Measurements from ENCODE around the gene BHLHA15. TPM values are rescaled to one million over a fixed set of nuclear protein-coding genes. Genes with fewer than 3 reads are reported as not detected.

Gene BHLHA15
- total and polyA plus RNA-seq, 9 of the 15 experiments (the other 6 are each of a cell fraction or from before 2014, with no cell fraction given) = 0.22 to 2.0 (median 1.1) TPM; not detected in 4

- no peak for TF ChIP-seq E4F1 (CRISPR knock-in tag; IDR thresholded peaks at IDR 0.05; ENCODE audit: borderline replicate concordance)
- TF ChIP-seq ZNF644 (tag; IDR thresholded peaks at IDR 0.05; ENCODE audit: low read depth) = no peak
- TF ChIP-seq ZNF3 (CRISPR knock-in tag; IDR thresholded peaks at IDR 0.05) = no peak
- no peak for TF ChIP-seq NFYB (IDR thresholded peaks at IDR 0.05; ENCODE audit: extremely low read depth, insufficient read length)
- no peak for TF ChIP-seq GTF2A2 (tag; IDR thresholded peaks at IDR 0.05)
- TF ChIP-seq HDAC8 (tag; IDR thresholded peaks at IDR 0.05) = no peak
- TF ChIP-seq EZH2 (IDR thresholded peaks at IDR 0.05; ENCODE audit: borderline replicate concordance, low read depth, low read length) = no peak
- no peak for TF ChIP-seq RAD21 (CRISPR knock-in tag; conservative IDR thresholded peaks at IDR 0.05 in 1 of 2, IDR thresholded peaks at IDR 0.05 in 1 of 2)
- peak; percentile 74 for TF ChIP-seq PRDM10 (IDR thresholded peaks at IDR 0.05; ENCODE audit: partially characterized antibody)
- no peak for TF ChIP-seq TCF3 (CRISPR knock-in tag; IDR thresholded peaks at IDR 0.05)
- TF ChIP-seq YY1 (IDR thresholded peaks at IDR 0.05; ENCODE audit: borderline replicate concordance in 1 of 3, control insufficient read depth in 1 of 3, extremely low read depth in 1 of 3, insufficient read depth in 3 of 3, insufficient read length in 1 of 3, insufficient replicate concordance in 2 of 3, low read depth in 1 of 3, low read length in 2 of 3) = no peak
- TF ChIP-seq HINFP (tag; conservative IDR thresholded peaks at IDR 0.05; ENCODE audit: low read depth) = no peak
- no peak for TF ChIP-seq ZNF12 (CRISPR knock-in tag; IDR thresholded peaks at IDR 0.05)
- peak; percentile 24; the same call in 1 of the 2 replicates for TF ChIP-seq ZNF316 (IDR thresholded peaks at IDR 0.05)
- TF ChIP-seq KDM4B (IDR thresholded peaks at IDR 0.05; ENCODE audit: borderline replicate concordance in 2 of 2, low read depth in 1 of 2) = no peak
These were observed 24.6 kb upstream of the BHLHA15 start (continued) for GRCh38 chr7:98186452-98187137.

Measured in K562 (cell line).